Nephron (organoid): Measurements from ENCODE around the gene PLCL2.

ENCODE experiments used
- H3K27ac Mint-ChIP-seq, 3 experiments: 2 replicates each; pipeline ENCODE4 v1.8.0; 2020; ENCODE audit warnings: mixed read lengths in 3 of 3, mild to moderate bottlenecking in 2 of 3, moderate library complexity in 1 of 3
- H3K27me3 Mint-ChIP-seq: 2 replicates; pipeline ENCODE4 v1.8.0; 2021; ENCODE audit warnings: low read depth, mild to moderate bottlenecking, moderate library complexity, mixed read lengths
- H3K36me3 Mint-ChIP-seq: 2 replicates; pipeline ENCODE4 v1.8.0; 2020; ENCODE audit warnings: low read depth, mixed read lengths
- H3K4me1 Mint-ChIP-seq: 2 replicates; pipeline ENCODE4 v1.8.0; 2020; ENCODE audit warnings: mixed read lengths
- H3K4me3 Mint-ChIP-seq, 3 experiments: 2 replicates each; pipeline ENCODE4 v1.8.0; 2020; ENCODE audit warnings: mild to moderate bottlenecking in 3 of 3, mixed read lengths in 3 of 3, moderate library complexity in 2 of 3
- H3K9me3 Mint-ChIP-seq: 2 replicates; pipeline ENCODE4 v1.8.0; 2020; ENCODE audit warnings: mixed read lengths
- TF ChIP-seq, protein P1 (sequence below), 3 experiments: fragments of 200-600 bp; sonication (generic); IDR thresholded peaks; one replicate each; pipeline ENCODE4 v1.5.0; 2021; ENCODE audit warnings: antibody characterized with exemption in 3 of 3; ENCODE audit not compliant: unreplicated experiment in 3 of 3

The PLCL2 gene

GRCh38 chr3:17050071-17050470 is 165.3 kb downstream of the PLCL2 start:
- Mint-ChIP-seq H3K4me1 (peaks cover 16% of the 10 kb centered on the region), H3K4me3 (no peak overlapping the region), H3K36me3 (peaks cover 54% of the 10 kb centered on the region), H3K27ac (no peak overlapping the region), H3K27me3 (no peaks in the 10 kb centered on the region), H3K9me3 (peaks cover 36% of the 10 kb centered on the region)
- TF ChIP-seq, protein P1, sequence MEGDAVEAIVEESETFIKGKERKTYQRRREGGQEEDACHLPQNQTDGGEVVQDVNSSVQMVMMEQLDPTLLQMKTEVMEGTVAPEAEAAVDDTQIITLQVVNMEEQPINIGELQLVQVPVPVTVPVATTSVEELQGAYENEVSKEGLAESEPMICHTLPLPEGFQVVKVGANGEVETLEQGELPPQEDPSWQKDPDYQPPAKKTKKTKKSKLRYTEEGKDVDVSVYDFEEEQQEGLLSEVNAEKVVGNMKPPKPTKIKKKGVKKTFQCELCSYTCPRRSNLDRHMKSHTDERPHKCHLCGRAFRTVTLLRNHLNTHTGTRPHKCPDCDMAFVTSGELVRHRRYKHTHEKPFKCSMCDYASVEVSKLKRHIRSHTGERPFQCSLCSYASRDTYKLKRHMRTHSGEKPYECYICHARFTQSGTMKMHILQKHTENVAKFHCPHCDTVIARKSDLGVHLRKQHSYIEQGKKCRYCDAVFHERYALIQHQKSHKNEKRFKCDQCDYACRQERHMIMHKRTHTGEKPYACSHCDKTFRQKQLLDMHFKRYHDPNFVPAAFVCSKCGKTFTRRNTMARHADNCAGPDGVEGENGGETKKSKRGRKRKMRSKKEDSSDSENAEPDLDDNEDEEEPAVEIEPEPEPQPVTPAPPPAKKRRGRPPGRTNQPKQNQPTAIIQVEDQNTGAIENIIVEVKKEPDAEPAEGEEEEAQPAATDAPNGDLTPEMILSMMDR (IDR thresholded peaks at IDR 0.05; ENCODE audit: unreplicated experiment in 3 of 3): no peak

GRCh38 chr3:17050506-17050905 is 165.8 kb downstream of the PLCL2 start:
- Mint-ChIP-seq H3K4me3 (no peak overlapping the region), H3K4me1 (peaks cover 15% of the 10 kb centered on the region), H3K9me3 (peaks cover 36% of the 10 kb centered on the region), H3K36me3 (peaks cover 50% of the 10 kb centered on the region), H3K27me3 (no peaks in the 10 kb centered on the region), H3K27ac (no peak overlapping the region)
- TF ChIP-seq, protein P1 (IDR thresholded peaks at IDR 0.05; ENCODE audit: unreplicated experiment in 3 of 3): no peak

DNA sequence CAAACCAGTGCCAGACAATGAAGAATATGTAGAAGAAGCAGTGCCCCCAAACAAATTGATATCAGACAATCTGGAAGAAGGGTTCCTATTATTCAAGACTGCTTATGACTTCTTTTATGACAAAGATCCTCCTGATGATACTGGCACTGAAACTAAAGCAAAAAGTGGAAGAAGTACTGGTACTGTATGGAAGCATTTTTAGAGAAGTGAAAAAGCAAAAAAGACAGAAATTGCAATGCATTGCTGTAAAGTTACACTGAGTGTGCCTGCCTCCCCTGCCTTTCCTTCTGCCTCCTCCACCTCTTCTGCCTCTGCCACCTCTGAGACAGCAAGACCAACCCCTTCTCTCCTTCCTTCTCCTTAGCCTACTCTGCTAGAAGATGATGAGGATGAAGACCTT is 167.6 kb downstream of the PLCL2 start:
- peaks cover 16% of the 10 kb centered on the region for H3K4me1 Mint-ChIP-seq
- TF ChIP-seq, protein P1 (IDR thresholded peaks at IDR 0.05; ENCODE audit: unreplicated experiment in 3 of 3): no peak
- peaks cover 41% of the 10 kb centered on the region for H3K36me3 Mint-ChIP-seq
- H3K4me3 Mint-ChIP-seq: no peak overlapping the region
- peaks cover 39% of the 10 kb centered on the region for H3K9me3 Mint-ChIP-seq
- H3K27ac Mint-ChIP-seq: no peak overlapping the region
- H3K27me3 Mint-ChIP-seq: no peaks in the 10 kb centered on the region

DNA sequence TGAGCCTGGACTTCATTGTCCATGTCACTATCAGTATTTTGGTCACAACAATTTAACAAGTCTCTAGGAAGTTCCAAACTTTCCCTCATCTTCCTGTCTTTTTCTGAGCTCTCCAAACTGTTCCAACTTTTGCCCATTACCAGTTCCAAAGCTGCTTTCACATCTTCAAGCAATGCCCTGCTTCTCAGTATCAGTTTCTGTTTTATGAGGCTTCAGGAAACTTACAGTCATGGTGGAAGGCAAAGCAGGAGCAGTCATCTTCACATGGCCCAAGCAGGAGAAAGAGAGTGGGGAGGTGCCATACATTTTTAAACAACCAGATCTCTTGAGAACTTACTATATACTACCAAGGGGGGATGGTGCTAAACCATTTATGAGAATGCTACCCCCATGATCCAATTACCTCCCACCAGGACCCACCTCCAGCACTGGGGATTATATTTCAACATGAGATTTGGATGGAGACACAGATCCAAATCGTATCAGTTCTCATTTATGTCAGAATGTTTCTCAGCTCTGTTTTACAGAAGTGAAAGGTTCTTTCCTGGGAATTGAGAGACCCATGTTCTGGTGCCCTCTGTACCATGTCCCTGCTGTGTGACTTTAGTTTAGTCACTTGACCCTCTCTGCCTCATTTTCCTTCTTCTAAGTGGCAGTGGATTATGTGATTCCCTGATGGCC is 169.7 kb downstream of the PLCL2 start:
- Mint-ChIP-seq H3K9me3 (peaks cover 35% of the 10 kb centered on the region), H3K36me3 (peaks cover 37% of the 10 kb centered on the region), H3K27ac (no peak overlapping the region), H3K27me3 (no peaks in the 10 kb centered on the region), H3K4me1 (peaks cover 10% of the 10 kb centered on the region), H3K4me3 (no peak overlapping the region)
- TF ChIP-seq, protein P1 (IDR thresholded peaks at IDR 0.05; ENCODE audit: unreplicated experiment in 3 of 3): no peak

GRCh38 chr3:17054982-17055343 is 170.2 kb downstream of the PLCL2 start:
- no peak overlapping the region for H3K4me3 Mint-ChIP-seq
- peaks cover 10% of the 10 kb centered on the region for H3K4me1 Mint-ChIP-seq
- no peaks in the 10 kb centered on the region for H3K27me3 Mint-ChIP-seq
- H3K9me3 Mint-ChIP-seq: peaks cover 31% of the 10 kb centered on the region
- H3K27ac Mint-ChIP-seq: no peak overlapping the region
- TF ChIP-seq, protein P1 (IDR thresholded peaks at IDR 0.05; ENCODE audit: unreplicated experiment in 3 of 3): no peak
- peaks cover 36% of the 10 kb centered on the region for H3K36me3 Mint-ChIP-seq
